Globus pallidus (tissue), 1 donor: ENCODE data around the gene TMEM95.
"Not testable (repeated sequence)": the region's sequence is repeated elsewhere in the genome, so short reads cannot be mapped to it uniquely, and the experiment has no call there.

Experiments
- DNase-seq: peaks from one replicate; pipeline ENCODE4 v3.0.0-alpha.2; 2015; ENCODE audit warnings: low spot score

TMEM95 gene

GRCh38 chr17:7346761-7347614 lies 8.0 kb upstream of the TMEM95 start:
- DNase-seq = no peak

GRCh38 chr17:7347630-7348477 lies 7.1 kb upstream of the TMEM95 start:
- DNase-seq = no peak

DNA sequence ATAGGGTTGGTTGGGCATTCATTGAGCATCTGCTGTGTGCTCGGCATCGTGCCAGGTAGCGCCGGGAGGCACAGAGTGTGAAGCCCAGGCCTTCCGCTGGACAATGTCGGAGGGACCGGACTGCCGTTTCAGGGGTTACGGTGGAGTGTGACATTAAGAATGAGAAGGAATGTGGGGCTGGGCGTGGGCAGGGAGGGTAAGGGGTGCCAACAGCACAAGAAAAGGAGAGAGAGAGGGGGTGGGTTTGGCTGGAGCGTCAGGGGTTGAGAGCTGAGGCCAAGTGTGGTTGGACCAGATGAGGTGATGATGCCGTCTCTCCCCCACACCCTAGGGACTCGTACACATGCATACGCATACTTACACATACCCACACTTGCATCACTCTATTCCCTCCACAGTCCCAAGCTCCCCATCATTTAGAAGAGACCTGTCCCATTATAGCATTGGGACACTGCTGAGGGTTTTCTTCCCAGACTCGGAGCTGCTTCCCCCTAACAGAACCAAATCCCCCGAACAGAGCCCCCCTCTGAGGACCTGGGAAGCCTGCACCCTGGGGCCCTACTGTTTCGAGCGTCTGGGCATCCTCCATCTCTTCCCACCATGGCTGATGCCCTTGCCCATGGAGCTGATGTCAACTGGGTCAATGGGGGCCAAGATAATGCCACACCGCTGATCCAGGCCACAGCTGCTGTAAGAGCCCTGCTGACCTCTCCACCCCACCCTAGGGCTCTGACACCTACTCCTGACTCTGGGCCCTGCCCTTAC lies 6.3 kb upstream of the TMEM95 start:
- DNase-seq = no peak

DNA sequence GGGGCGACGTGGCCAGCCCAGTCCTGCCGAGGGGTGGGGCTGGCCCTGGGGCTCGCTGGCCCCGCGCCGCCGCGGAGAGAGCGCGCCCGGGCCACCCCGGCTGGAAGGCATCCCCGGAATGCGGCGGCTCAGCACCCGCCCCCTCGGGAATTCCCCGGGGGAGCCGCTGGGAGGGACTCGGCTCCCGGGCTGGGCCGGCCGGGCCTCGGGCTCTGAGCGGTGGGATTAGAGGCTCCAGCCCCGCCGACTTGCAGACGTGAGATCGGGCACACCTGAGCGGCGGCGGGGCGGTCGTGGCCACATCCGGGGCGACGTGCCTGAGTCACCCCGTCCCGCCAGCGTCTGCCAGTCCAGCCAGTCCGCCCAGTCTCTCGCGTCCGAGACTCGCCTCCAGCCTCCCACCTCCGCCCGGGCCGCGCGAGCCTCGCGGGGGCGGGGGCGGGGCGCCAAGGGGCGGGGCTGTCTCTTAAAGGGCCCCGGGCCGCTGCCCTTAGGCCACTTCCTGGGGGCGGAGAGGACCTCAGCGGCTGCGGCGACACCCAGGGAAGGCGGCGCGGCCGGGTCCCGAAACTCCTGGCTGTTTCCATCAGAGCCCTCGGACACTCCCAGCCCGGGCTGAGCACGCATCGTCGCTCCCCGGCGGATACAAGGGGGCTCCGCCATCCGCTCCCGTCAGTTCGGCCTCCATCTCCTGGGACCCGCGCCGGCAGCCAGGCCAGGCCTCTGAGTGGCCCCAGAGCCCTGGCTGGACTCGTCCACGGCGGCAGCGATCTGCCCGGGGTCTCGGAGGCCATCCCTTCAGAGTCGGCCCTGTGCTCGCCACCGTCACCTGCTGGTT lies 3.1 kb upstream of the TMEM95 start, which contains the start of gene KCTD11:
TSS of gene KCTD11 (plus strand) at position 498 of the 838 bp plus-strand sequence.
- DNase-seq = peak; percentile 86

- no peak for DNase-seq
Measured at GRCh38 chr17:7352503-7352889, 2.5 kb upstream of the TMEM95 start.

- no peak for DNase-seq
Measured at GRCh38 chr17:7352910-7353635, 1.9 kb upstream of the TMEM95 start.

DNA sequence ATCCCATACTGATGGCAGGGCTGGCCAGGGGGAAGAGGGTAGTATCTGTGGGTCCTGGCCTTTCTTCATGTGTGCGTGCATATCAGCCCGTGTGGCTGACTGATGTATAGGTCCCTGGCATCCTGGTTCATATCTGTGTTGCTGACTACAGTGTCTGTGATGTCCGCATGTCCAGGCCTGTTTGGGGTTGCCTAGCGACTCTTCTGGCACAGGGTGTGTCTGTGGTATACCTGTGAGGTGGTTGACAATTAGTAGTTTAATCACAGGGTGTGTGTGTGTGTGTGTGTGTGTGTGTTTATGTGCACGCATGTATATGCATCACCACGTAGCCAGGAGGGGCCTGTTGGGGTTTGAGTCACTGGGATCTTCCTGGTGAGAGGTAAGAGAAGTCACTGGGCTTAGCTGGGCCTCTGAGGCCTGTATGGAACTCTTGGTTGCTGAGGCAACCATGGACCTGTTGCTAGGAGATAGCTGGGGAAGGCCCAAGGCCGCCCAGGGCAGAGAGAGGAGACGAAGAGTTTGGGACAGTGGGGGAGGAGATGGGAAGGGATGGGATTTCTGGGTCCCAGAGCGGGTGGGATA lies 603 bp upstream of the TMEM95 start:
- peak; percentile 40 for DNase-seq

DNA sequence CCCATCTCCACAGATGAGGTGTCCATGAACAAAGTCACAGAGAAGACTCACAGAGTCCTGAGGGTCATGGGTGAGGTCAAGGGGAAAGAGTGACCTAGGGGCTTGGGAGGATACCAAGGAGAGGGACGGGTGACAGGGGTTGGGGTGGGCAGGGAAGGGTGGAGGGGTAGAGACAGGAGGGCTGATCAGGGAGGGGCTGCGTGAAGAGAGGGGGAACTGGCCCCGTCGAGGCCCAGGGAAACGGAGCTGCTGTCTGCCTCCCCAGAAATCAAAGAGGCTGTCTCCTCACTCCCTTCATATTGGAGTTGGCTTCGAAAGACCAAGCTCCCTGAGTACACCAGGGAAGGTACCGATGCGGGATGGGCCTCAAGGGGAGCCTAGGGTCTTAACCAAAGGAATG lies 617 bp downstream of the TMEM95 start:
- DNase-seq = no peak

GRCh38 chr17:7356072-7356549 lies 1.2 kb downstream of the TMEM95 start:
- DNase-seq = peak; percentile 70

- DNase-seq = no peak
Measured at GRCh38 chr17:7356756-7357155, 1.8 kb downstream of the TMEM95 start.

DNA sequence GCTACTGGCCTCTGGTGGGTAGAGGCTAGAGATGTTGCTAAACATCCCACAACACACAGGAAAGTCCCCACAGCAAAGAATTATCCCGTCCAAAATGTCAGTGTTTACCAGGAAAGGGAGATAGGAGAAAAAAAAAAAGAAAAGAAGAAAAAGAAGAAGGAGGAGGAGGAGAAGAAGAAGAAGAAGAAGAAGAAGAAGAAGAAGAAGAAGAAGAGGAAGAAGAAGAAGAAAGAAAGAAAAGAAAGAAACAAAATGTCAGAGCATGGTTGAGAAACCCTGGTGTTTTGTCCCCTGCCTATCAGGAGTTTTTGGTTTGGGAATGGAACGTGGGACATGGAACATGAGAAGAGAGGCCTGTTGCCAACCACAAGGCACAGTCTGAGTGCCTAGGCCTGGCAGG lies 2.4 kb downstream of the TMEM95 start:
- no peak for DNase-seq

GRCh38 chr17:7361906-7362305 lies 7.0 kb downstream of the TMEM95 start:
- DNase-seq = no peak

DNA sequence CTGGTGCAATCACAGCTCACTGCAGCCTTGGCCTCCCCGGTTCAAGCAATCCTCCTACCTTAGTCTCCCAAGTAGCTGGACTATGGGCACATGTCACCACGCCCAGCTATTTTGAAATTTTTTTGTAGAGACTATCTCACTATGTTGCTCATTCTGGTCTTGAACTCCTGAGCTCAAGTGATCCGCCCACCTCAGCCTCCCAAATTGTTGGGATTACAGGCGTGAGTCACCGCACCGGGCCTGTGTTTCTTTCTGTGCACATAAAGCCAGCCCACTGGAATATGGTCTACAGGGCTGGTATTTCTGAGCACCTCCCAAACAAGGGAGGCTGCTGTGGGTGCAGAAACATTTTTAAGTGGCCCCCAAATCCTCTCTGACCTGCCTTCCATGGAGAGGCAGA lies 8.4 kb downstream of the TMEM95 start:
- no peak for DNase-seq

DNA sequence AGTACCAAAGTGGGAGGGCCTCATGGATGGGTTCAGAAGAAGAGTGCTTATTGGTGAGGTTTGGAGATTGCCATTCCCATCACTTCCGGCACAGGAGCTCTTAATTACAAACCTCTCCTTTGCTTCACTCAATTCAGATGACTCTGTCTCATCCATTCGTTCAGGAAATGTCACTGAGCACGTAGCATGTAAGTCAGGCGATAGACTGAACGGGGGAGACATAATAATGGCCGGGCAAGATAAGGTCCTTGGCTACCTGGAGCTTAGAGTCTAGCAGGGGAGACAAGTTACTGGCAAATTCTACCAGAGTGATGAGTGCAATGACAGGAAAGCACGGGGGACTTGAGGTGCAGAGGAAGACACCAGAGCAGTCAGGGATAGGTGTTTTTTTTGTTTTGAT lies 11.0 kb downstream of the TMEM95 start:
- not testable (repeated sequence) for DNase-seq

DNA sequence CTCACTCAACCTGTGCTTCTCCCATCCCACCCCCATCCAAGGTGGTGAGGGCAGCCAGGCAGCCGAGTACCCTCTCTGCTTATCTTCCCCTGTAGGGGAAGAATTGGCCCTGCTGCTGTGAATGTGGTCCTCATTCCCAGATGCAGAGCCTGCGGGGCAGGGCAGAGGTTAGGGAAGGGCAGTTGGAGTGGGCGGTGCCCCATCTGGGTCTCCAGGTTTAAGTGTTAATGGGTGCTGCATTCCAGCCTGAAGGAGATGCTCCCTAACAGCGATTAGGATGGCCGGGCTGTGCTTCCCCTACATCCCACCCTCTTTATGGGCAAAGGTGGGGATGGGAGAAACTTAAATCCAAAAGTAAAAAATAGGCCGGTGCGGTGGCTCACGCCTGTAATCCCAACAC lies 12.1 kb downstream of the TMEM95 start:
- DNase-seq = no peak

DNA sequence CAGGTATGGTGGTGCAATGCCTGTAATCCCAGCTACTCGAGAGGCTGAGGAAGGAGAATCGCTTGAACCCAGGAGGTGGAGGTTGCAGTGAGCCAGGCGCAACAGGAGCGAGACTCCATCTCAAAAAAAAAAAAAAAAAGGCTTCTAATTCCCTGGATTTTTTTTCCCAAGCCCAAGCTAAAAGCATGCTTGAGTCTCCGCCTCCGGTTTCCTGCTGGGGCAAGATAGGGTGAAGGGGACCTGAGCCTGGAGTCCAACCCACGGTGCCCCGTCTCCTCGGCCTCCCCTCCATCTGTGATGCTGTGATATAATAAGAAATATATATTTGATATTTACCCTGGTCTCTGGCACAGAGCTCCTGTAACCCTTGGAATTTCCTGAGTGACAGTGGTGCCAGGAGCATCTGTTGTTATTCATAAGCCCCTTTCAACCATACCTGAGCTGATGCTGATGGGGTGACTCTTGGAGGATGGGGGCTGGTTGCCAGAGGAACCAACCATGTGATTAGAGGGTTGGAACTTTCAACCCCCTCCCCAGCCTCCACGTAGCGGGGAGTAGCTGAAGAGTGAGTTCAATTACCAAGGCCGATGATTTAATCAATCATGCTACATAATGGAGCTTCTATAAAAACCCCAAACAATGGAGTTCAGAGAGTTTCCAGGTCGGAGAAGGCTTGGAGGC lies 13.1 kb downstream of the TMEM95 start:
- no peak for DNase-seq

DNA sequence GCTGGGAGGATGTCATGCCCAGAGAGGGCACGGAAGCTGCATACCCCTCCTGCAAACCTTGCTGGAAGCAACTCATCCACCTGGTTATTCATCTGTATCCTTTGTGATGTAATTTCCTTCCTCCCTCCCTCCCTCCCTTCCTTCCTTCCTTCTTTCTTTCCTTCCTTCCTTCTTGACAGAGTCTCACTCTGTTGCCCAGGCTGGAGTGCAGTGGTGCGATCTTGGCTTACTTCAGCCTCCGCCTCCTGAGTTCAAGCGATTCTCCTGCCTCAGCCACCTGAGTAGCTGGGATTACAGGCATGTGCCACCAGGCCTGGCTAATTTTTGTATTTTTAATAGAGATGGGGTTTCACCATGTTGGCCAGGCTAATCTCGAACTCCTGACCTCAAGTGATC lies 13.6 kb downstream of the TMEM95 start:
- not testable (repeated sequence) for DNase-seq

DNA sequence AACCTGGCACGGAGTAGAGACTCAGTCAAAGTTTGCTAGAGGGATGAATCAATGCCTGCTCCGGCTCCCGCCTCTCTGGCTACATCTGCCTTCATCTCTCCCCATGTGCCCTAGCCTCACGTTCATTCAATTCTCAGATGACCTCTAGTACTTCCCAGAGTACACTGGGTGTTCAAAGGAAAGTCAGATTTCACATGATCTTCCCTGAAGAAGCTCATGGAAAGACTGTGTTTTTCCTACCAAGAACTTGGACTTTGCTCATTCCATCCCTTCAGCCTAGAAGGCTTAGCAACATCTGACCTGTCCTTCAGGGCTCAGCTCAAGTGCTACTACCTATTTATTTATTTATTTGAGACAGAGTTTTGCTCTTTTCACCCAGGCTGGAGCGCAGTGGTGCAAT lies 14.9 kb downstream of the TMEM95 start:
- DNase-seq = no peak

GRCh38 chr17:7370853-7371252 lies 15.9 kb downstream of the TMEM95 start:
- DNase-seq = no peak

- DNase-seq = no peak
Measured at GRCh38 chr17:7374353-7374752, 19.4 kb downstream of the TMEM95 start.
